PC-9 (cell line): Measurements from ENCODE around the gene EXOC2. TPM values are rescaled to one million over a fixed set of nuclear protein-coding genes. Genes with fewer than 3 reads are reported as not detected.

Experiments used
- BruUV-seq: library from RNA; stranded (reverse); fragments of 400-500 nt; replicated peaks from 2 replicates; lab custom pipeline; 2021; lab: Mats Ljungman, UMichigan
- CTCF ChIA-PET: fragments of 300-600 bp; sonication (Branson Sonifier 250); formaldehyde crosslinking; loops from one replicate; lab custom pipeline; 2022; ENCODE audit warnings: antibody characterized with exemption; lab: Charles Lee
- POLR2A ChIA-PET: fragments of 300-600 bp; sonication (Branson Sonifier 250); formaldehyde crosslinking; loops from one replicate; lab custom pipeline; 2022; ENCODE audit warnings: antibody characterized with exemption; ENCODE audit not compliant: unreplicated experiment; lab: Charles Lee
- DNase-seq, 2 experiments: peaks; one replicate each; pipeline versions ENCODE4 v3.0.0 to v3.0.0-alpha.2; 2015 to 2022; ENCODE audit warnings: mixed read lengths in 1 of 2
- H2AFZ ChIP-seq: fragments of 200-600 bp; sonication (generic); 2 replicates; pipeline ENCODE4 v1.8.1; 2017; ENCODE audit warnings: antibody characterized with exemption
- H3F3A ChIP-seq: fragments of 200-600 bp; sonication (generic); 2 replicates; pipeline ENCODE4 v1.8.1; 2017; ENCODE audit warnings: antibody characterized with exemption, mild to moderate bottlenecking, low read depth; ENCODE audit not compliant: insufficient read depth
- H3K27ac ChIP-seq: fragments of 200-600 bp; sonication (generic); 2 replicates; pipeline ENCODE4 v1.6.1; 2016; ENCODE audit warnings: mixed run types
- H3K27me3 ChIP-seq: fragments of 200-600 bp; sonication (generic); 2 replicates; pipeline ENCODE4 v1.6.1; 2016; ENCODE audit warnings: low read depth, mixed run types; ENCODE audit not compliant: insufficient read depth
- H3K36me3 ChIP-seq: fragments of 200-600 bp; sonication (generic); 2 replicates; pipeline ENCODE4 v1.6.1; 2016; ENCODE audit warnings: low read depth, mixed run types
- H3K4me1 ChIP-seq: fragments of 200-600 bp; sonication (generic); replicated peaks from 2 replicates; pipeline ENCODE4 v1.6.1; 2016; ENCODE audit warnings: mixed run types; ENCODE audit not compliant: insufficient read depth
- H3K4me2 ChIP-seq: fragments of 200-600 bp; sonication (generic); 2 replicates; pipeline ENCODE4 v1.6.1; 2017; ENCODE audit warnings: mixed run types
- H3K4me3 ChIP-seq: fragments of 200-600 bp; sonication (generic); 2 replicates; pipeline ENCODE4 v1.6.1; 2016; ENCODE audit warnings: mixed run types
- H3K79me2 ChIP-seq: fragments of 200-600 bp; sonication (generic); 2 replicates; pipeline ENCODE4 v1.6.1; 2017; ENCODE audit warnings: low read depth, mixed run types
- H3K9me2 ChIP-seq: fragments of 200-600 bp; sonication (generic); 2 replicates; pipeline ENCODE4 v1.8.1; 2017; ENCODE audit warnings: mild to moderate bottlenecking; ENCODE audit not compliant: insufficient read depth
- H3K9me3 ChIP-seq: fragments of 200-600 bp; sonication (generic); 2 replicates; pipeline ENCODE4 v1.8.1; 2016; ENCODE audit warnings: low read depth; ENCODE audit not compliant: insufficient read depth
- H4K20me1 ChIP-seq: fragments of 200-600 bp; sonication (generic); 2 replicates; pipeline ENCODE4 v1.8.1; 2017; ENCODE audit not compliant: insufficient read depth
- EZH2 ChIP-seq: fragments of 200-600 bp; sonication (generic); IDR thresholded peaks from 2 replicates; pipeline ENCODE4 v1.8.0; 2017; ENCODE audit warnings: antibody characterized with exemption, low read depth
- intact Hi-C: fragments of 100-400 bp; cut with micrococcal nuclease; formaldehyde crosslinking; loops from one replicate; pipeline ENCODE4 v1.10.0; 2022; ENCODE audit not compliant: unreplicated experiment
- total RNA-seq: library from RNA; stranded (reverse); gene quantifications from 2 replicates; pipeline ENCODE4 v1.2.3, GENCODE V29; 2021
- TF ChIP-seq, protein P1 (sequence below): fragments of 200-600 bp; sonication (generic); conservative IDR thresholded peaks from 2 replicates; pipeline ENCODE4 v1.6.1; 2017; ENCODE audit warnings: mixed run types, antibody characterized with exemption, mild to moderate bottlenecking, moderate library complexity

EXOC2 gene
- total RNA-seq, 1 experiment from 2014 or later: 28.2 TPM

DNA sequence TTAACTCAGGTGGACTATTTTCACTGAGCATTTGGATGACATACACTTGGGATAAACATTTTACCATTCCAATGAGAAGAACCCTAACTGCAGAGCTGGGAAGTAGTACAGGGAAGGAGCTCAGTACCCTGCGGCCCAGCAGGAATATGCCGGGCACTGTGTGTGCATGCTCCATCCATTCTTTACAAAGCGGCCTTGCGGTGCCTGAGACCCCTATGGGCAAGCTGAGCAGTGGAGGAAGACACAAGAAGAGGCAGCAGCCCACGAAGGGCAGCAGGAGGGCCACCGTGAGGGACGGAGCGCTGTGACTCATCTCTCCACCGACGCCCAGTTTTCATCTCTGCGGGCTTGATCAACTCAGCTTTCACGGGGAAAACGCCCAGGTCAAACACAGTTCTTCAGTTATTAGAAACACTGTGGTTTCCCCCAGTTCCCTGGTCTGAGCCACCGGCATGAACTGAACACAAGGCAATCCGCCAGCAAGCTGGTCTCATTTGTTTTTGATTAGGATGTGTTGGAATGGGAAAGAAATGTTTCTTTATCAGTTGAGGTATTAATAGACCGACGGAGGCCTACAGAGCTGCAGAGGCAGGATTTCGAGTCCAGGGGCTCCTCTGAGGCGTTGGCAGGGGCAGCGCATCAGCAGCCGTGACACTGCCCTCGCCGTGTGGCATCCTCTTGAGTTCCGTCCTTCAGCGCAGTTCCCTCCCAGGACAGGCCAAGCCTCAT is 256.5 kb downstream of the EXOC2 start:
- no peaks in the 10 kb centered on the region for H3K9me3 ChIP-seq
- BruUV-seq: no TSS peak
- intact Hi-C loops: no loop called here
- DNase-seq: peak in 1 of 2 experiments; percentile 53
- peaks cover 18% of the 10 kb centered on the region for H3K27me3 ChIP-seq
- TF ChIP-seq, protein P1, sequence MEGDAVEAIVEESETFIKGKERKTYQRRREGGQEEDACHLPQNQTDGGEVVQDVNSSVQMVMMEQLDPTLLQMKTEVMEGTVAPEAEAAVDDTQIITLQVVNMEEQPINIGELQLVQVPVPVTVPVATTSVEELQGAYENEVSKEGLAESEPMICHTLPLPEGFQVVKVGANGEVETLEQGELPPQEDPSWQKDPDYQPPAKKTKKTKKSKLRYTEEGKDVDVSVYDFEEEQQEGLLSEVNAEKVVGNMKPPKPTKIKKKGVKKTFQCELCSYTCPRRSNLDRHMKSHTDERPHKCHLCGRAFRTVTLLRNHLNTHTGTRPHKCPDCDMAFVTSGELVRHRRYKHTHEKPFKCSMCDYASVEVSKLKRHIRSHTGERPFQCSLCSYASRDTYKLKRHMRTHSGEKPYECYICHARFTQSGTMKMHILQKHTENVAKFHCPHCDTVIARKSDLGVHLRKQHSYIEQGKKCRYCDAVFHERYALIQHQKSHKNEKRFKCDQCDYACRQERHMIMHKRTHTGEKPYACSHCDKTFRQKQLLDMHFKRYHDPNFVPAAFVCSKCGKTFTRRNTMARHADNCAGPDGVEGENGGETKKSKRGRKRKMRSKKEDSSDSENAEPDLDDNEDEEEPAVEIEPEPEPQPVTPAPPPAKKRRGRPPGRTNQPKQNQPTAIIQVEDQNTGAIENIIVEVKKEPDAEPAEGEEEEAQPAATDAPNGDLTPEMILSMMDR: no peak
- no peak for TF ChIP-seq EZH2
- ChIA-PET POLR2A (interaction anchor here (0.6 kb wide), 2 partner anchors 221 to 780 kb away, joined by 3 read pairs; no protein-coding TSS in a partner anchor), CTCF (interaction anchor here (0.7 kb wide), 1 partner anchor 17 kb away, joined by 3 read pairs; no protein-coding TSS in a partner anchor)
- H3K36me3 ChIP-seq: no peaks in the 10 kb centered on the region
- no peak overlapping the region for H3K4me2 ChIP-seq
- H3K9me2 ChIP-seq: no peaks in the 10 kb centered on the region
- no peaks in the 10 kb centered on the region for H3F3A ChIP-seq
- no peak overlapping the region for H3K4me3 ChIP-seq
- no peak overlapping the region for H3K27ac ChIP-seq
- no peaks in the 10 kb centered on the region for H4K20me1 ChIP-seq
- H3K4me1 ChIP-seq: no peaks in the 10 kb centered on the region
- H3K79me2 ChIP-seq: no peaks in the 10 kb centered on the region
- H2AFZ ChIP-seq: no peak overlapping the region

DNA sequence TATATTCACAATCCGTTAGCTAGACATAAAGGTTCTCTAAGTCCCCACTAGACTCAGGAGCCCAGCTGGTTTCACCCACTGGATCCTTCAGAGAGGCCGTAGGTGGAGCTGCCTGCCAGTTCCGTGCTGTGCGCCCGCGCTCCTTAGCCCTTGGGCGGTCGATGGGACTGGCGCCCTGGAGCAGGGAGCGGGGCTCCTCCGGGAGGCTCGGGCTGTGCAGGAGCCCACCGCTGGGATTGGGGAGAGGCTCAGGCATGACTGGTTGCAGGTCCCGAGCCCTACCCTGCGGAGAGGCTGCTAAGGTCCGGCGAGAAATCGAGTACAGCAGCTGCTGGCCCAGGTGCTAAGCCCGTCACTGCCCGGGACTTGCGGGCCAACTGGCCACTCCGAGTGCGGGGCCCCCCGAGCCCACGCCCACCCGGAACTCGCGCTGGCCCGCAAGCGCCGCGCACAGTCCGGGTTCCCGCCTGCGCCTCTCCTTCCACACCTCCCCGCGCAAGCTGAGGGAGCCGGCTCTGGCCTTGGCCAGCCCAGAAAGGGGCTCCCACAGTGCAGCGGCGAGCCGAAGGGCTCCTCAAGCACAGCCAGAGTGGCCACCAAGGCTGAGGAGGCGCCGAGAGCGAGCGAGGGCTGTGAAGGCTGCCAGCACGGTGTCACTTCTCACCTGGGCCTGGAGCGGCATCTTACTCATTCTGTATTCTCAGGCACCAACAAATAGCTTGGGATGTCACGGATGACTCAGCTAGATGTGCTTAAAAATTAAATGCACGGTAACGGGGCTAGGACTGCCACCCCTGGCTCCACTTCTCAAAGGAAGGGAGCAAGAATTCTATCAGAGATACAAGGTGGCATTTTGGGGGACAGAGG is 257.3 kb downstream of the EXOC2 start:
- no peaks in the 10 kb centered on the region for H3K36me3 ChIP-seq
- H3K4me1 ChIP-seq: no peaks in the 10 kb centered on the region
- no peaks in the 10 kb centered on the region for H4K20me1 ChIP-seq
- intact Hi-C loops: no loop called here
- H3F3A ChIP-seq: no peaks in the 10 kb centered on the region
- peak in 1 of 2 experiments; percentile 10 for DNase-seq
- no peak overlapping the region for H2AFZ ChIP-seq
- no peak overlapping the region for H3K4me3 ChIP-seq
- H3K27ac ChIP-seq: no peak overlapping the region
- H3K27me3 ChIP-seq: peaks cover 18% of the 10 kb centered on the region
- ChIA-PET CTCF (no interaction called here), POLR2A (interaction anchor here (0.6 kb wide), 2 partner anchors 220 to 781 kb away, joined by 3 read pairs; no protein-coding TSS in a partner anchor)
- no peak overlapping the region for H3K4me2 ChIP-seq
- no TSS peak for BruUV-seq
- TF ChIP-seq EZH2: no peak
- TF ChIP-seq, protein P1: no peak
- no peaks in the 10 kb centered on the region for H3K9me2 ChIP-seq
- no peaks in the 10 kb centered on the region for H3K79me2 ChIP-seq
- H3K9me3 ChIP-seq: no peaks in the 10 kb centered on the region

Other genes with a start within 250 kb of the EXOC2 start
- 0.94 and 1.2 TPM in 2 replicates for gene HUS1B, start 36.0 kb downstream of the EXOC2 start, total RNA-seq